Upper lobe of left lung (tissue), 6 donors: ENCODE measurements around the gene KRT39. TPM values are rescaled to one million over a fixed set of nuclear protein-coding genes. Genes with fewer than 3 reads are reported as not detected.

Experiments
- ATAC-seq, 2 donors: fragments of 200-7000 bp; cut with Tn5 transposase; one replicate each; pipeline ENCODE4 v1.9.1; 2022; ENCODE audit warnings: mild to moderate bottlenecking in 2 of 2, moderate library complexity in 2 of 2; ENCODE audit not compliant: low FRiP score in 2 of 2
- DNase-seq, 2 donors: peaks; one replicate each; pipeline ENCODE4 v3.0.0-alpha.2; 2019 to 2020
- H3K27ac ChIP-seq, 4 donors: fragments of 200-600 bp; sonication (generic); one replicate each; pipeline ENCODE4 v1.5.1; 2016 to 2019
- H3K27me3 ChIP-seq, 4 donors: fragments of 200-600 bp; sonication (generic); one replicate each; pipeline ENCODE4 v1.5.1; 2017 to 2019
- H3K36me3 ChIP-seq, 4 donors: fragments of 200-600 bp; sonication (generic); one replicate each; pipeline ENCODE4 v1.5.1; 2016 to 2019
- H3K4me1 ChIP-seq, 4 donors: fragments of 200-600 bp; sonication (generic); one replicate each; pipeline ENCODE4 v1.5.1; 2018 to 2019
- H3K4me3 ChIP-seq, 4 donors: fragments of 200-600 bp; sonication (generic); one replicate each; pipeline ENCODE4 v1.5.1; 2017 to 2019; ENCODE audit warnings: mild to moderate bottlenecking in 2 of 4, moderate library complexity in 1 of 4
- H3K9me3 ChIP-seq, 4 donors: fragments of 200-600 bp; sonication (generic); one replicate each; pipeline ENCODE4 v1.5.1; 2018 to 2019
- EP300 ChIP-seq, 4 donors: sonication (generic); formaldehyde crosslinking; IDR thresholded peaks; one replicate each; pipeline ENCODE4 v1.5.1; 2017; ENCODE audit warnings: antibody characterized with exemption in 4 of 4, control low read depth in 2 of 4
- POLR2A ChIP-seq, 4 donors: fragments of 450-650 bp; IDR thresholded peaks; one replicate each; pipeline ENCODE4 v1.5.1; 2016 to 2017; ENCODE audit warnings: antibody characterized with exemption in 4 of 4, mild to moderate bottlenecking in 2 of 4
- POLR2AphosphoS5 ChIP-seq, 2 donors: sonication (generic); formaldehyde crosslinking; IDR thresholded peaks; one replicate each; pipeline ENCODE4 v1.5.1; 2017; ENCODE audit warnings: antibody characterized with exemption in 2 of 2
- WGBS, 2 donors: methylation state at CpG; one replicate each; pipeline ENCODE4 v1.1.5; 2017 to 2018; 5-methylcytosine and 5-hydroxymethylcytosine counted together
- total RNA-seq, 6 donors: library from RNA; depleted of rRNA in 4 of 6; stranded (reverse); fragments of >200 nt in 4 of 6; gene quantifications; one replicate each; pipeline versions ENCODE4 v1.1.0 to v1.2.1, GENCODE V29; 2016 to 2021
- TF ChIP-seq, protein P1 (sequence below), 6 experiments: fragments of 450-650 bp in 4 of 6; fragments of 200-600 bp in 2 of 6; sonication (generic) in 2 of 6; IDR thresholded peaks; one replicate each; pipeline ENCODE4 v1.5.1; 2016 to 2019; ENCODE audit warnings: antibody characterized with exemption in 6 of 6
- donor health status: DM: no; HTN: no; CAD: no; lungs with moderate emphysema.
- donor health status: DM: no; HTN: yes; CAD: no; lungs with severe emphysema.

KRT39 gene
- total RNA-seq, 6 donors from 2014 or later: not detected

DNA sequence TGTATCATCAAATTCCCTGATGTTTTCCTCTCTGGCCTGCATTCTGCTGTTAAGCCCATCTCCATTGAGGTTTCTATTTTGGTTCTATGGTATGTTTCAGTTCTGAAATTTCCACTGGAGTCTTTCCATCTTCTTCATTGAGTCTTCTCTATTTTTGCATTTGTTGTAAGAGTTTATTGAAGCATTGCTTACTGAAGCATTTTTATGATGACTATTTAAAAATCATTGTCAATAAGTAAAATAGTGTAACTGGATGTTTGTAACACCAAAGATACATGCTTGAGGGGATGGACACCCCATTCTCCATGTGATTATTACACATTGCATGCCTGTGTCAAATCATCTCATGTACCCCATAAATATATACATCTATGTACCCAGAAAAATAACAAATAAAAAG is 8.8 kb upstream of the KRT39 start:
- Histone ChIP-seq H3K4me3 (no peak overlapping the region), H3K27me3 (no peaks in the 10 kb centered on the region), H3K4me1 (no peaks in the 10 kb centered on the region), H3K36me3 (no peaks in the 10 kb centered on the region), H3K9me3 (no peaks in the 10 kb centered on the region), H3K27ac (no peak overlapping the region)
- TF ChIP-seq POLR2A (IDR thresholded peaks at IDR 0.05): no peak
- no peak for TF ChIP-seq POLR2AphosphoS5 (IDR thresholded peaks at IDR 0.05)
- no peak for TF ChIP-seq EP300 (IDR thresholded peaks at IDR 0.05)
- TF ChIP-seq, protein P1, sequence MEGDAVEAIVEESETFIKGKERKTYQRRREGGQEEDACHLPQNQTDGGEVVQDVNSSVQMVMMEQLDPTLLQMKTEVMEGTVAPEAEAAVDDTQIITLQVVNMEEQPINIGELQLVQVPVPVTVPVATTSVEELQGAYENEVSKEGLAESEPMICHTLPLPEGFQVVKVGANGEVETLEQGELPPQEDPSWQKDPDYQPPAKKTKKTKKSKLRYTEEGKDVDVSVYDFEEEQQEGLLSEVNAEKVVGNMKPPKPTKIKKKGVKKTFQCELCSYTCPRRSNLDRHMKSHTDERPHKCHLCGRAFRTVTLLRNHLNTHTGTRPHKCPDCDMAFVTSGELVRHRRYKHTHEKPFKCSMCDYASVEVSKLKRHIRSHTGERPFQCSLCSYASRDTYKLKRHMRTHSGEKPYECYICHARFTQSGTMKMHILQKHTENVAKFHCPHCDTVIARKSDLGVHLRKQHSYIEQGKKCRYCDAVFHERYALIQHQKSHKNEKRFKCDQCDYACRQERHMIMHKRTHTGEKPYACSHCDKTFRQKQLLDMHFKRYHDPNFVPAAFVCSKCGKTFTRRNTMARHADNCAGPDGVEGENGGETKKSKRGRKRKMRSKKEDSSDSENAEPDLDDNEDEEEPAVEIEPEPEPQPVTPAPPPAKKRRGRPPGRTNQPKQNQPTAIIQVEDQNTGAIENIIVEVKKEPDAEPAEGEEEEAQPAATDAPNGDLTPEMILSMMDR (IDR thresholded peaks at IDR 0.05): no peak
- no peak for ATAC-seq
- no peak for DNase-seq

DNA sequence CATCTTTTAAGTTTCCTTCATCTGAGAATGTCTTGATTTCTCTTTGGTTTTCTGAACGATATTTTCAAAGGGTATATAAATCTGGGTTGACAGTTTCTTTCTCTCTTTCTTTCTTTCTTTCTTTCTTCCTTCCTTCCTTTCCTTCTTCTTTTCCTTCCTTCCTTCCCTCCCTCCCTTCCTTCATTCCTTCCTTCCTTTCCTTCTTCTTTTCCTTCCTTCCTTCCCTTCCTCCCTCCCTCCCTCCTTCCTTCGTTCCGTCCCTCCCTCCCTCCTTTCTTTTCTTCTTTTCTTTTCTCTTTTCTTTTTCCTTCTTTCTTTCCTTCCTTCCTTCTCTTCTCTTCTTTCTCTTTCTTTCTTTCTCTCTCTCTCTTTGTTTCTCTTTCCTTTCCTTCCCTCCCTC is 7.6 kb upstream of the KRT39 start:
- Histone ChIP-seq H3K27me3 (no peaks in the 10 kb centered on the region), H3K9me3 (no peaks in the 10 kb centered on the region), H3K27ac (no peak overlapping the region), H3K36me3 (no peaks in the 10 kb centered on the region), H3K4me3 (no peak overlapping the region), H3K4me1 (no peaks in the 10 kb centered on the region)
- TF ChIP-seq, protein P1 (IDR thresholded peaks at IDR 0.05): no peak
- no peak for TF ChIP-seq EP300 (IDR thresholded peaks at IDR 0.05)
- TF ChIP-seq POLR2A (IDR thresholded peaks at IDR 0.05): no peak
- TF ChIP-seq POLR2AphosphoS5 (IDR thresholded peaks at IDR 0.05): no peak
- ATAC-seq (no peak), DNase-seq (no peak)
- 87 to 94% methylated on average over 3 of the region's 3 CpGs for WGBS, 2 donors

DNA sequence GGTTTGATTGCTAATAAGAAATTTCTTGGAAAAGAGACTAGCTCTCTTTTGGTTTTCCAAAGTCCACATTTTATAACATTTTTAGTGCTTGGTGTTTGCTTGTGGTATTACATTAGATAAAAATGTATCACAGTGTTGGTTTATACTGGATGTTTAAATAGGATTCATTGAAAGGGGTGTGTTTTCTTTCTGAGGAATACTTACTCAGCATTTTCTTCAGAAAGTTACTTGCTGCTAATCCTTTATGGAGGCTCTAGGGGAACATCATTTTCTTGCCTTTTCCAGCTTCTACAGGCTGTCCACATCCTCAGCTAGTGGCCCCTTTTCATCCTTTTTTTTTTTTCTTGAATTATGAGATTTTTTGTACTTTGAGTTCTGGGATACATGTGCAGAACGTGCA is 834 bp upstream of the KRT39 start:
- H3K27me3 ChIP-seq: no peaks in the 10 kb centered on the region
- H3K4me1 ChIP-seq: no peaks in the 10 kb centered on the region
- TF ChIP-seq POLR2A (IDR thresholded peaks at IDR 0.05): no peak
- no peak for TF ChIP-seq POLR2AphosphoS5 (IDR thresholded peaks at IDR 0.05)
- TF ChIP-seq, protein P1 (IDR thresholded peaks at IDR 0.05): no peak
- TF ChIP-seq EP300 (IDR thresholded peaks at IDR 0.05): no peak
- ATAC-seq (no peak), DNase-seq (no peak)
- H3K36me3 ChIP-seq: no peaks in the 10 kb centered on the region
- no peaks in the 10 kb centered on the region for H3K9me3 ChIP-seq
- H3K4me3 ChIP-seq: no peak overlapping the region
- 85 to 100% methylated on average over 1 of the region's 1 CpG for WGBS, 2 donors
- H3K27ac ChIP-seq: no peak overlapping the region

DNA sequence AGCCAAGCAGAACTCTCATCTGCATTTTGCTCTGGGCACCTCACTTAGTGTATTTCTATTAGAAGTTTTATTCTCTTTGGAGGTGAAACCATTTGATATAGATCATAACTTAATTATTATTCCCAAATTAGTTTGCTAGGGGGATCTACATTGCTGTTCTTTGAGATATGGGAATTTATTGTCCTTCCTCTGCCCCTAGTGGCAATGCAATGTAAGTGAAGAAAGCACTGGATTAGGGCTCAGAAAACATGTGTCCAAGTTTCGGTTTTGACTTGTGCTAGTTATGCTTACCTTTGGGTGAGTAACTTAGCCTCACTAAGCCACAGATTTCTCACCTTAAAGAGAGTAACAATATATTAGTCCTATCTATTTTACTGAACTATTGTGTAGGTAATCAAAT is 2.9 kb downstream of the KRT39 start:
- no peak overlapping the region for H3K4me3 ChIP-seq
- ATAC-seq (peak in 1 of 2 donors; percentile 32), DNase-seq (no peak)
- 43 to 56% methylated on average over 1 of the region's 1 CpG for WGBS, 2 donors
- H3K9me3 ChIP-seq: no peaks in the 10 kb centered on the region
- H3K27me3 ChIP-seq: no peaks in the 10 kb centered on the region
- no peaks in the 10 kb centered on the region for H3K36me3 ChIP-seq
- no peak overlapping the region for H3K27ac ChIP-seq
- peaks cover 0 to 8% (median 2%) of the 10 kb centered on the region in 4 donors for H3K4me1 ChIP-seq
- TF ChIP-seq, protein P1 (IDR thresholded peaks at IDR 0.05): peak in 5 of 6 experiments; percentile 47 to 69 (median 53)
- no peak for TF ChIP-seq POLR2A (IDR thresholded peaks at IDR 0.05)

DNA sequence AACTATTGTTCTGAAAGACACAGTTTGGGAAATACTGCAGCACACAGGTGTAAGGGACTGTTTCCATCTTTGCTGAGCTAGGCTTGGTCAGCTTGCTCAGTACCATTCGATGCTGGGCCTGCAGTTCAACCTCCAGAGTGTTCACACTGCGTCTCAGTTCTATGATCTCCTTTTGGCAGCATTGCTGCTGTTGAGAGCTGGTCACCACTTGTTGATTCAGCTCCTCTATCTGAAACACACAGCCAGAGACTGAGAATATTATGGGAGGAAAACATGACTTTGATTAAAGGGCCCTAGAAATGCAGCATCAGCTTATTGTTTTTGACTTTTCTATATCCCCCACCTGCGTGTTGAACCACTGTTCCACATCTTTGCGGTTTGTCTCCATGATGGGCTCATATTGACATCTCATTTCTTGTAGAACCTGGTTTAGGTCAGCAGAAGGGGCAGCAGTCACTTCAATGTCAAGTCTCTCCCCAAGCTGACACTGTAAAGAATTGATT is 4.6 kb downstream of the KRT39 start:
- no peaks in the 10 kb centered on the region for H3K9me3 ChIP-seq
- 88 to 90% methylated on average over 4 of the region's 4 CpGs for WGBS, 2 donors
- H3K36me3 ChIP-seq: no peaks in the 10 kb centered on the region
- TF ChIP-seq POLR2AphosphoS5 (IDR thresholded peaks at IDR 0.05) (no peak), POLR2A (IDR thresholded peaks at IDR 0.05) (no peak), EP300 (IDR thresholded peaks at IDR 0.05) (no peak)
- no peaks in the 10 kb centered on the region for H3K27me3 ChIP-seq
- no peak overlapping the region for H3K4me3 ChIP-seq
- H3K4me1 ChIP-seq: peaks cover 0 to 8% (median 2%) of the 10 kb centered on the region in 4 donors
- DNase-seq: no peak
- no peak overlapping the region for H3K27ac ChIP-seq
- ATAC-seq: no peak
